Fibroblast of gingiva (primary cell): ENCODE results near the gene NOD1.
A peak's percentile ranks its signal among the peaks of the same experiment; 100 is the strongest.
"Not testable (repeated sequence)": the region's sequence is repeated elsewhere in the genome, so short reads cannot be mapped to it uniquely, and the experiment has no call there.

ENCODE experiments used
- DNase-seq: peaks from one replicate; pipeline ENCODE4 v3.0.0-alpha.2; 2011; ENCODE audit warnings: low read depth

NOD1 gene

GRCh38 chr7:30478349-30479201 is at the start of gene NOD1:
Gene NOD1 (minus strand): TSS chr7:30478784. CDS start chr7:30456921, 21,863 bp downstream.
- peak; percentile 73 for DNase-seq

GRCh38 chr7:30527297-30527696 is 48.7 kb upstream of the NOD1 start:
- not testable (repeated sequence) for DNase-seq

- DNase-seq, result no peak
These were observed 47.6 kb upstream of the NOD1 start for GRCh38 chr7:30526163-30526562.

GRCh38 chr7:30525429-30525828 is 46.8 kb upstream of the NOD1 start:
- no peak for DNase-seq

- no peak for DNase-seq
These were observed 46.0 kb upstream of the NOD1 start for GRCh38 chr7:30524545-30524944.

- DNase-seq, result no peak
These were observed 44.9 kb upstream of the NOD1 start for GRCh38 chr7:30523466-30523865.

- no peak for DNase-seq
These were observed 43.6 kb upstream of the NOD1 start for GRCh38 chr7:30522159-30522558.

GRCh38 chr7:30521532-30521931 is 42.9 kb upstream of the NOD1 start:
- peak; percentile 27 for DNase-seq

GRCh38 chr7:30519122-30519521 is 40.5 kb upstream of the NOD1 start:
- no peak for DNase-seq

GRCh38 chr7:30515761-30516160 is 37.2 kb upstream of the NOD1 start:
- no peak for DNase-seq

- DNase-seq, result no peak
These were observed 36.2 kb upstream of the NOD1 start for GRCh38 chr7:30514776-30515175.

- DNase-seq, result no peak
These were observed 35.6 kb upstream of the NOD1 start for GRCh38 chr7:30514177-30514576.

GRCh38 chr7:30513762-30514161 is 35.2 kb upstream of the NOD1 start:
- DNase-seq, result no peak

GRCh38 chr7:30511973-30512662 is 33.5 kb upstream of the NOD1 start:
- no peak for DNase-seq

GRCh38 chr7:30511494-30511893 is 32.9 kb upstream of the NOD1 start:
- DNase-seq, result no peak

- DNase-seq, result peak; percentile 29
These were observed 31.8 kb upstream of the NOD1 start for GRCh38 chr7:30510124-30511075.

GRCh38 chr7:30509171-30509857 is 30.7 kb upstream of the NOD1 start:
- DNase-seq, result not testable (repeated sequence)

GRCh38 chr7:30507346-30507900 is 28.8 kb upstream of the NOD1 start:
- DNase-seq, result not testable (repeated sequence)

GRCh38 chr7:30505174-30505697 is 26.7 kb upstream of the NOD1 start:
- no peak for DNase-seq

GRCh38 chr7:30504301-30505173 is 26.0 kb upstream of the NOD1 start, which contains the start of gene GGCT:
Gene GGCT (minus strand): TSS chr7:30504829. CDS start chr7:30504709, 120 bp downstream.
- DNase-seq, result peak; percentile 98
